HCT116 (cell line): ENCODE results near the gene RBM33. TPM values are rescaled to one million over a fixed set of nuclear protein-coding genes. Genes with fewer than 3 reads are reported as not detected.

Experiments used
- ATAC-seq: fragments of 200-7000 bp; cut with Tn5 transposase; 2 replicates; pipeline ENCODE4 v1.9.1; 2020; ENCODE audit warnings: mild to moderate bottlenecking, moderate library complexity
- BruUV-seq: library from RNA; stranded (reverse); fragments of 400-500 nt; replicated peaks from 2 replicates; lab custom pipeline; 2021; lab: Mats Ljungman, UMichigan
- CTCF ChIA-PET: fragments of 300-600 bp; sonication (Branson Sonifier 250); formaldehyde crosslinking; loops from one replicate; lab custom pipeline; 2021; ENCODE audit warnings: antibody characterized with exemption; lab: Charles Lee
- POLR2A ChIA-PET: fragments of 300-600, 350-600 bp; sonication (Branson Sonifier 250); formaldehyde crosslinking; loops from one replicate; lab custom pipeline; 2021; ENCODE audit warnings: antibody characterized with exemption; lab: Charles Lee
- RAD21 ChIA-PET, 2 experiments: fragments of 300-600 bp; sonication (Branson Sonifier 250); formaldehyde crosslinking; loops; one replicate each; lab custom pipeline; 2023; ENCODE audit warnings: low total read pairs in 2 of 2; ENCODE audit not compliant: uncharacterized antibody in 2 of 2, unreplicated experiment in 2 of 2, low non-redundant PET in 1 of 2; lab: Charles Lee
- DNase-seq: peaks from one replicate; pipeline ENCODE4 v3.0.0-alpha.2; 2010; ENCODE audit warnings: low read depth, low spot score
- H2AFZ ChIP-seq: fragments of 200-600 bp; shearing (Covaris generic), sonication (generic); 2 replicates; pipeline ENCODE4 v1.6.1; 2017; ENCODE audit warnings: low read depth, mixed run types, mixed read lengths, antibody characterized with exemption, low read length; ENCODE audit not compliant: poor library complexity, severe bottlenecking
- H3K27ac ChIP-seq: 2 replicates; pipeline ENCODE4 v1.5.1; 2012; ENCODE audit warnings: low read depth, low read length
- H3K27me3 ChIP-seq: fragments of 200-600 bp; sonication (generic); 2 replicates; pipeline ENCODE4 v1.6.1; 2016; ENCODE audit warnings: mixed run types, low read length, mixed read lengths; ENCODE audit not compliant: insufficient read depth
- H3K36me3 ChIP-seq, 2 experiments: fragments of 200-500 bp in 1 of 2; fragments of 200-600 bp in 1 of 2; sonication (Bioruptor generic) in 1 of 2; sonication (generic) in 1 of 2; 2 replicates each; pipeline versions ENCODE4 v1.5.1 to v1.6.1; 2014 to 2016; ENCODE audit warnings: low read length in 2 of 2, inconsistent platforms in 1 of 2, mixed read lengths in 1 of 2, mixed run types in 1 of 2; ENCODE audit not compliant: insufficient read depth in 2 of 2, control insufficient read depth in 1 of 2
- H3K4me1 ChIP-seq, 2 experiments: fragments of 200-600 bp in 1 of 2; sonication (generic) in 1 of 2; 2 replicates each; pipeline versions ENCODE4 v1.5.1 to v1.6.1; 2012 to 2017; ENCODE audit warnings: low read length in 2 of 2, inconsistent platforms in 1 of 2, mild to moderate bottlenecking in 1 of 2, mixed read lengths in 1 of 2, mixed run types in 1 of 2, moderate library complexity in 1 of 2; ENCODE audit not compliant: insufficient read depth in 2 of 2, control insufficient read depth in 1 of 2
- H3K4me2 ChIP-seq: fragments of 200-600 bp; sonication (generic); 2 replicates; pipeline ENCODE4 v1.6.1; 2017; ENCODE audit warnings: mixed run types, low read length, mixed read lengths
- H3K4me3 ChIP-seq, 2 experiments: fragments of 200-600 bp in 1 of 2; sonication (generic) in 1 of 2; replicated peaks in 1 of 2; 2 replicates each; pipeline ENCODE4 v1.5.1; 2011 to 2016; ENCODE audit warnings: low read length in 2 of 2, control low read depth in 1 of 2, low read depth in 1 of 2, mild to moderate bottlenecking in 1 of 2, mixed read lengths in 1 of 2, mixed run types in 1 of 2
- H3K79me2 ChIP-seq: fragments of 200-600 bp; sonication (generic); 2 replicates; pipeline ENCODE4 v1.6.1; 2017; ENCODE audit warnings: mild to moderate bottlenecking, mixed run types, low read length, moderate library complexity, mixed read lengths; ENCODE audit not compliant: insufficient read depth
- H3K9ac ChIP-seq: fragments of 200-600 bp; sonication (generic); 2 replicates; pipeline ENCODE4 v1.6.1; 2016; ENCODE audit warnings: low read length, mixed read lengths
- H3K9me2 ChIP-seq: fragments of 200-600 bp; sonication (generic), shearing (Covaris generic); 2 replicates; pipeline ENCODE4 v1.6.1; 2017; ENCODE audit warnings: mixed run types, mild to moderate bottlenecking, moderate library complexity; ENCODE audit not compliant: insufficient read depth
- H3K9me3 ChIP-seq, 2 experiments: fragments of 200-500 bp in 1 of 2; fragments of 200-600 bp in 1 of 2; sonication (Bioruptor generic) in 1 of 2; sonication (generic) in 1 of 2; 2 replicates each; pipeline ENCODE4 v1.6.1; 2014 to 2017; ENCODE audit warnings: low read length in 2 of 2, mixed read lengths in 2 of 2, inconsistent platforms in 1 of 2, low read depth in 1 of 2, mild to moderate bottlenecking in 1 of 2, mixed run types in 1 of 2, moderate library complexity in 1 of 2; ENCODE audit not compliant: control insufficient read depth in 1 of 2, insufficient read depth in 1 of 2
- H4K20me1 ChIP-seq: fragments of 200-600 bp; sonication (generic), shearing (Covaris generic); 2 replicates; pipeline ENCODE4 v1.6.1; 2017; ENCODE audit warnings: mixed run types, mild to moderate bottlenecking, moderate library complexity; ENCODE audit not compliant: insufficient read depth
- CBX3 ChIP-seq: IDR thresholded peaks from 2 replicates; pipeline ENCODE4 v1.6.1; 2012; ENCODE audit warnings: low read depth
- EGR1 ChIP-seq: IDR thresholded peaks from 2 replicates; pipeline ENCODE4 v1.6.1; 2012; ENCODE audit warnings: low read depth
- POLR2A ChIP-seq: IDR thresholded peaks from 2 replicates; pipeline ENCODE4 v1.7.0; 2011; ENCODE audit warnings: borderline replicate concordance; ENCODE audit not compliant: insufficient read depth, insufficient read length; ENCODE audit errors: extremely low read depth
- RAD21 ChIP-seq: IDR thresholded peaks from 2 replicates; pipeline ENCODE4 v1.6.1; 2012; ENCODE audit warnings: low read depth, mild to moderate bottlenecking
- REST ChIP-seq: IDR thresholded peaks from 2 replicates; pipeline ENCODE4 v1.6.1; 2012; ENCODE audit warnings: low read depth
- TCF7L2 ChIP-seq: IDR thresholded peaks from 2 replicates; pipeline ENCODE4 v1.7.0; 2011; ENCODE audit warnings: borderline replicate concordance, inconsistent platforms; ENCODE audit not compliant: insufficient read depth, insufficient read length; ENCODE audit errors: extremely low read depth
- YY1 ChIP-seq: IDR thresholded peaks from 2 replicates; pipeline ENCODE4 v1.6.1; 2011; ENCODE audit warnings: low read length, low read depth, moderate library complexity, mild to moderate bottlenecking; ENCODE audit not compliant: insufficient replicate concordance; ENCODE audit errors: extremely low read depth
- ZFX ChIP-seq: fragments of 450-650 bp; IDR thresholded peaks from 2 replicates; pipeline ENCODE4 v1.6.1; 2017
- intact Hi-C: fragments of 100-400 bp; cut with micrococcal nuclease; formaldehyde crosslinking; loops from 2 replicates; pipeline ENCODE4 v1.10.0; 2022
- total RNA-seq: library from RNA; stranded (reverse); gene quantifications from one replicate; pipeline ENCODE4 v1.2.1, GENCODE V29; 2021; ENCODE audit not compliant: unreplicated experiment

RBM33 gene
- total RNA-seq, 1 experiment from 2014 or later = 64.3 TPM

GRCh38 chr7:155669717-155670505 is 25.4 kb downstream of the RBM33 start:
- no peaks in the 10 kb centered on the region for H3K9me2 ChIP-seq
- POLR2A ChIA-PET = no interaction called here

GRCh38 chr7:155670521-155670920 is 26.1 kb downstream of the RBM33 start:
- Histone ChIP-seq H2AFZ (no peak overlapping the region), H3K9ac (no peak overlapping the region), H4K20me1 (0 out of 2 replicates have a peak, but pooled peaks cover 5% of the 10 kb centered on the region), H3K4me1 (peaks cover 0 to 7% of the 10 kb centered on the region in 2 experiments; a peak in 2 of 4 replicates), H3K36me3 (no peaks in the 10 kb centered on the region), H3K79me2 (peaks cover 95% of the 10 kb centered on the region), H3K4me3 (no peak overlapping the region), H3K27me3 (no peaks in the 10 kb centered on the region), H3K27ac (no peak overlapping the region), H3K9me2 (no peaks in the 10 kb centered on the region), H3K4me2 (no peak overlapping the region), H3K9me3 (no peaks in the 10 kb centered on the region)
- ATAC-seq (no peak), DNase-seq (no peak)
- ChIA-PET CTCF (no interaction called here), POLR2A (no interaction called here), RAD21 (no interaction called here)
- BruUV-seq = no TSS peak
- TF ChIP-seq YY1 (no peak), CBX3 (no peak), TCF7L2 (no peak), RAD21 (no peak), REST (no peak), EGR1 (no peak), POLR2A (no peak)
- intact Hi-C loops = no loop called here

More at GRCh38 chr7:155669717-155670505, 25.4 kb downstream of the RBM33 start:
- Histone ChIP-seq H3K79me2 (peaks cover 95% of the 10 kb centered on the region), H3K4me3 (no peak overlapping the region), H4K20me1 (0 out of 2 replicates have a peak, but pooled peaks cover 10% of the 10 kb centered on the region), H3K9ac (no peak overlapping the region), H3K27me3 (no peaks in the 10 kb centered on the region), H3K9me3 (no peaks in the 10 kb centered on the region), H3K4me1 (peaks cover 0 to 13% of the 10 kb centered on the region in 2 experiments; a peak in 2 of 4 replicates), H3K4me2 (no peak overlapping the region), H2AFZ (no peak overlapping the region), H3K36me3 (no peaks in the 10 kb centered on the region; a peak in 1 of 4 replicates), H3K27ac (no peak overlapping the region)
- DNase-seq (no peak), ATAC-seq (no peak)
- intact Hi-C loops = no loop called here
- RAD21 ChIA-PET = no interaction called here
- no TSS peak for BruUV-seq
- CTCF ChIA-PET = no interaction called here
- no peak for TF ChIP-seq RAD21
- no peak for TF ChIP-seq ZFX
